ENCODE measurements around the gene FOSB. TPM values are rescaled to one million over a fixed set of nuclear protein-coding genes. Genes with fewer than 3 reads are reported as not detected.
"Not testable (repeated sequence)": the region's sequence is repeated elsewhere in the genome, so short reads cannot be mapped to it uniquely, and the experiment has no call there.

FOSB gene
- total RNA-seq, 1 donor from 2014 or later, result 20.4 TPM

DNA sequence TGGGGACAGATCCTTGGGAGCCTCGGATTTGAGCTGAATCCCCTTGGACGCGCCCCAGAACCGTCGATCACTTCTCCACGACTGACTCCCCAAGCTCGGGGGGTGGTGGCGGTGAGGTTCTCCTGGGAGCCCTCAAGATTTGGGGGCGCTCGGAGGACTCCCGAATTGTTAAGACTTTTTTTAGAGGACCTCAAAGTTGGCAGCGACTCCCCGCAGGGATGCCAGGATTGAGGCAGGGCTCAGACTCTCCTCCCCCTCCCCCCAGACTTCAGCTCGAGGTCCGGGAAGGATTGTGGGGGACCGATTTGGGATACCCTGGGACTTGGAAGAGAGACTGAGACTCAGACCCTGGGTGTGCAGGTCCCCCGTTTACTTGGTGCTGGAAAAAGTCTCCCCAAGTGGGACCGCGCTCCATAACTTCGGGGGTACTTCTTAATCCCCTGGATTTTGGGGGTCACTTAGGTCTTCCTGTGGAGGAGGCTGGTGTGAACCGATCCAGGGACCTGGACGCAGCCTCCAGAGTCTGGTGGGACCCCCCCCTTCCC lies 40.1 kb downstream of the FOSB start:
- intact Hi-C loops (cut with micrococcal nuclease), result loop anchor here (1.0 to 5.0 kb wide), 4 partner anchors 15 to 185 kb away; partner anchors contain the start of gene QPCTL
- Mint-ChIP-seq H3K4me3 (peak overlapping the region; percentile 96), H3K36me3 (ENCODE audit: low read depth) (peaks cover 28% of the 10 kb centered on the region), H3K27me3 (no peaks in the 10 kb centered on the region), H3K4me1 (peaks cover 57% of the 10 kb centered on the region), H3K9me3 (no peaks in the 10 kb centered on the region), H3K27ac (peak overlapping the region; percentile 93)
- no peak for TF ChIP-seq CTCF (IDR thresholded peaks at IDR 0.05)
- ChIA-PET CTCF (interaction anchor here (0.9 to 1.5 kb wide), 2 partner anchors 29 to 68 kb away, joined by 4 to 6 read pairs; no protein-coding TSS in a partner anchor), POLR2A (interaction anchor here (0.6 to 2.2 kb wide), 12 partner anchors 9 to 1116 kb away, joined by 3 to 10 read pairs (median 4); partner anchors contain the start of genes DMWD and RTN2)
- DNase-seq (no peak), ATAC-seq (ENCODE audit: low read depth) (no peak)

DNA sequence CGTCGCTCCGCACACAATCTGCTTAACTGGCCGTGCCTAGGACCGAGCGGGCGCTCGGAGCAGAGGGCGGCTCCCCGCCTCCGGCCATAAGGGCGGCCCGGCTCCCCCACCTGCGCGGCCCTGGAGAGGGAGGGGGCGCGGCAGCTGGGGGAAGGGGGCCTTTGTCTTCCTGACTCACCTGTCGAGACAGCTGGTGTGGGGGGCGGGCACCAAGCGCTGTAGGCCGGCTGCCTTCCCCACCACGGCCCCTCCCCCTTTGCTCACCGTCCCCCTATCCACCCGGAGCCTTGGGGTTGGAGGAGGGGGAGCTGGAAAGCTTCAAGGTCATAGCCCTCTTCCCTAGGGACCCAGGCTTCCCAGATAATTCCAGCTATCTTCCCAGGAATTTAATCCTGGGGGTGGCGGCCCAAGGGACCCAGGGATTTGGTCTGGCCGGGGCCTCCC lies 40.6 kb downstream of the FOSB start:
- CTCF ChIA-PET, result interaction anchor here (0.9 to 1.5 kb wide), 2 partner anchors 30 to 69 kb away, joined by 4 to 6 read pairs; no protein-coding TSS in a partner anchor
- peak overlapping the region; percentile 96 for H3K4me3 Mint-ChIP-seq
- H3K27me3 Mint-ChIP-seq, result no peaks in the 10 kb centered on the region
- peaks cover 30% of the 10 kb centered on the region for H3K36me3 Mint-ChIP-seq (ENCODE audit: low read depth)
- peak; percentile 55 for DNase-seq
- POLR2A ChIA-PET, result interaction anchor here (0.6 to 2.2 kb wide), 8 partner anchors 9 to 284 kb away, joined by 3 to 10 read pairs (median 4); partner anchors contain the start of genes DMWD and RTN2
- H3K9me3 Mint-ChIP-seq, result no peaks in the 10 kb centered on the region
- intact Hi-C loops (cut with micrococcal nuclease), result loop anchor here (5.0 kb wide), 1 partner anchor 49 kb away; no protein-coding TSS in a partner anchor
- H3K4me1 Mint-ChIP-seq, result peaks cover 60% of the 10 kb centered on the region
- H3K27ac Mint-ChIP-seq, result peak overlapping the region; percentile 93
- no peak for TF ChIP-seq CTCF (IDR thresholded peaks at IDR 0.05)
- ATAC-seq (ENCODE audit: low read depth), result peak; percentile 6

- Mint-ChIP-seq H3K9me3 (no peaks in the 10 kb centered on the region), H3K4me3 (peak overlapping the region; percentile 96), H3K36me3 (ENCODE audit: low read depth) (peaks cover 30% of the 10 kb centered on the region), H3K27ac (peak overlapping the region; percentile 93), H3K27me3 (no peaks in the 10 kb centered on the region), H3K4me1 (peaks cover 64% of the 10 kb centered on the region)
- ATAC-seq (ENCODE audit: low read depth) (peak; percentile 29), DNase-seq (peak; percentile 59)
- CTCF ChIA-PET, result interaction anchor here (0.9 to 1.8 kb wide), 3 partner anchors 24 to 30 kb away, joined by 3 to 5 read pairs (median 4); no protein-coding TSS in a partner anchor
- POLR2A ChIA-PET, result interaction anchor here (1.0 to 2.2 kb wide), 7 partner anchors 9 to 208 kb away, joined by 3 to 10 read pairs (median 4); partner anchors contain the start of gene RTN2
- intact Hi-C loops (cut with micrococcal nuclease), result loop anchor here (5.0 kb wide), 1 partner anchor 48 kb away; no protein-coding TSS in a partner anchor
- no peak for TF ChIP-seq CTCF (IDR thresholded peaks at IDR 0.05)
Observed at GRCh38 chr19:45508861-45509691, 41.3 kb downstream of the FOSB start.

DNA sequence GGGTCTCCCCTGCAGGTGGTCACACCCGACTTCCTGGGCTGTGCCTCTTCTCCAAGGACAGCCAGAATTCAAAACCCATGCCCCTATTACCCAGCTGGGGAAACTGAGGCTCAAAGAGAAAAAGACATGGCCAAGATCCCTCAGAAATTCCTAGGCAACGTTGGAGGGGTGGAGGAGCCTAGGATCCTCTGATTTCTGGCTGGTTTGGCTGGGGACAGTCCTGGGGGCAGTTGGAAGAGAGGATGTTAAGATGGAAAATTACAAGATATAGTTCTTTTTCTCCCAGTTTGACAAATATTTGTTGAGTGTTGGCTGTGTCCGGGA lies 41.9 kb downstream of the FOSB start:
- Mint-ChIP-seq H3K4me1 (peaks cover 69% of the 10 kb centered on the region), H3K9me3 (no peaks in the 10 kb centered on the region), H3K27me3 (no peaks in the 10 kb centered on the region), H3K4me3 (peak overlapping the region; percentile 96), H3K27ac (peak overlapping the region; percentile 93), H3K36me3 (ENCODE audit: low read depth) (peaks cover 30% of the 10 kb centered on the region)
- ATAC-seq (ENCODE audit: low read depth) (no peak), DNase-seq (no peak)
- POLR2A ChIA-PET, result interaction anchor here (1.1 kb wide), 1 partner anchor 9 kb away, joined by 4 read pairs; no protein-coding TSS in a partner anchor
- CTCF ChIA-PET, result interaction anchor here (1.0 to 1.8 kb wide), 2 partner anchors 24 to 30 kb away, joined by 3 to 5 read pairs; no protein-coding TSS in a partner anchor
- intact Hi-C loops (cut with micrococcal nuclease), result loop anchor here (5.0 kb wide), 1 partner anchor 48 kb away; no protein-coding TSS in a partner anchor
- TF ChIP-seq CTCF (IDR thresholded peaks at IDR 0.05), result no peak

DNA sequence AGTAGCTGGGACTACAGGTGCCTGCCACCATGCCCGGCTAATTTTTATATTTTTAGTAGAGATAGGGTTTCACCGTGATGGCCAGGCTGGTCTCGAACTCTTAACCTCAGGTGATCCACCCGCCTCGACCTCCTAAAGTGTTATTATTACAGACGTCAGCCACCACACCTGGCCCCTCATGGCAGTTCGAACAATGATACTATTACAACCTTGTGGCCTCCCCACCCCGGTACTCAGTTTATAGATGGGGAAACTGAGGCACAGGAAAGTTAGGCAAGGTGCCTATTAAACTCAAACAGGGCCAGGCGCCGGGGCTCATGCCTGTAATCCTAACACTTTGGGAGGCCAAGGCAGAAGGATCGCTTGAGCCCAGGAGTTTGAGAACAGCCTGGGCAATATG lies 42.6 kb downstream of the FOSB start:
- H3K9me3 Mint-ChIP-seq; H3K27me3 Mint-ChIP-seq; intact Hi-C loops (cut with micrococcal nuclease); DNase-seq; ATAC-seq (ENCODE audit: low read depth): not testable (repeated sequence)
- peaks cover 32% of the 10 kb centered on the region for H3K36me3 Mint-ChIP-seq (ENCODE audit: low read depth)
- POLR2A ChIA-PET, result interaction anchor here (0.6 to 1.1 kb wide), 4 partner anchors 8 to 282 kb away, joined by 3 to 5 read pairs (median 4); partner anchors contain the start of gene DMWD
- peak overlapping the region; percentile 93 for H3K27ac Mint-ChIP-seq
- peaks cover 72% of the 10 kb centered on the region for H3K4me1 Mint-ChIP-seq
- peak overlapping the region; percentile 96 for H3K4me3 Mint-ChIP-seq
- CTCF ChIA-PET, result interaction anchor here (1.0 to 1.8 kb wide), 3 partner anchors 11 to 30 kb away, joined by 3 to 5 read pairs (median 5); no protein-coding TSS in a partner anchor

All from activated B cell treated with CpG ODN at 0.5 μM for 24 hours (primary cell).